Measurements from ENCODE around the gene GPR62.

The GPR62 gene

DNA sequence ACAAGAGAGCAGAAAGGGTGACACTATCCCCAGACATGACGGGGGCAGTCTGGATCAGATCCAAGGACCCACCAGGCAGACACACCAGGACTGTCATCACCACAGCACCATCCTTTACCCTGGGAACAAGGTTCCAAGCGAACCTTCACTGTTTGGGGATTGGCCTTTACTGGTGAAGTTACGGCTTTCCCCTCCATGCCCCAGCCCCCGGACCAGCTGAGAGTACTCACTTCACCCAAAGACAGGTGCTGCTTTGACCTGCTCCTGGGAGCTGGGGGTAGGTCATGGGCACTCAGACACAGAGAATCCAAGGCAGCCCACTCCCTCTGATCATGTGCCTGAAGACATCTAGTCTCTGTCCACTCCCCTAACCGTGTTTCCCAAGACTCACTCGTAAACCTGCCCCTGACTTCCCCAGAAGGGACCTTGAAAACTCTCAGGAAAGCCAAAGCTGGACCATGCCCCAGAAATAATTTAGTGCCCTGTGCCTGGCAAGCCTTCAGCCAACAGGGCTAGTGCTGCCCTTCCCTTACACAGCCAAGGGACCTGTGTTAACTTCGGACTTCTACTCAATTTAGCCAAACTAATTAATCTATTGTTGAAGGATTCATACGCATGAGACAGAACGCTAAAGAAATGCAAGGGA, 16.3 kb upstream of the GPR62 start:
- peak in 1 of 2 experiments; percentile 13 for DNase-seq

DNA sequence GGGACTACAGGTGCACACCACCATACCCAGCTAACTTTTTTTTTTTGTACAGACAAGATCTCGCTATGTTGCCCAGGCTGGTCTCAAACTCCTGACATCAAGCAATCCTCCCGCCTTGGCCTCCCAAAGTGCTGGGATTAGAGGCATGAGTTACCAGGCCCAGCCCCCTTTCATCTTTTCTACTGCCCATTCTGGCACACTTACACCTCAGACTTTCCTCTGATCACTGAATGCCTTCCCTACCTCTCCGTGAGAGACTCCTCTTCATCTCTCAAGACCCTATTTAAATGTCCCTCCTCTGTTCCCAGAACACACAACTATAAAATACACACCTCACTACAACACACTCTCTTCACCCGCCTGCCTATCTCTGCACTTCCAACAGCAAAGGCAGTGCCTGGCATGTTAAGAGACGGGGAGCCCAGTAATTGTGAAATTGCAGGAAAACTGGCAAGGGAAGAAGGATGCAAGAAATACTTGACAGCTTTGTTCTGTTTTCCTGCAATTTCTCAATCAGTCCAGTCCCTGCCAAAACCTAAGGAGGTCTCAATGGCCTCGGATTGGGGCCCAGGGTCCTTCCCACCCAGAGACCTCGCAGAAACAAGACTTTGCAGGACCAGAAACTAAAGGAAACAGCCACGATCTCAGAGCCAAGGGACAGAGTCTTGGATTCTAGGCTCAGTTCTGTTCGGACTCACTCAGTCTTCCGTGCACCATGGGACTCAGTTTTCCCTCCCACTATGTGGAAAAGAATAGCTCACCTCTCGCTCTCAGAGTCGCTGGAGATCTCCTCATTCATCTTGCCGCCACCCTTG, 14.3 kb upstream of the GPR62 start:
- DNase-seq: peak; percentile 13

- DNase-seq: no peak
Observed at GRCh38 chr3:51941463-51941797, 13.8 kb upstream of the GPR62 start.

DNA sequence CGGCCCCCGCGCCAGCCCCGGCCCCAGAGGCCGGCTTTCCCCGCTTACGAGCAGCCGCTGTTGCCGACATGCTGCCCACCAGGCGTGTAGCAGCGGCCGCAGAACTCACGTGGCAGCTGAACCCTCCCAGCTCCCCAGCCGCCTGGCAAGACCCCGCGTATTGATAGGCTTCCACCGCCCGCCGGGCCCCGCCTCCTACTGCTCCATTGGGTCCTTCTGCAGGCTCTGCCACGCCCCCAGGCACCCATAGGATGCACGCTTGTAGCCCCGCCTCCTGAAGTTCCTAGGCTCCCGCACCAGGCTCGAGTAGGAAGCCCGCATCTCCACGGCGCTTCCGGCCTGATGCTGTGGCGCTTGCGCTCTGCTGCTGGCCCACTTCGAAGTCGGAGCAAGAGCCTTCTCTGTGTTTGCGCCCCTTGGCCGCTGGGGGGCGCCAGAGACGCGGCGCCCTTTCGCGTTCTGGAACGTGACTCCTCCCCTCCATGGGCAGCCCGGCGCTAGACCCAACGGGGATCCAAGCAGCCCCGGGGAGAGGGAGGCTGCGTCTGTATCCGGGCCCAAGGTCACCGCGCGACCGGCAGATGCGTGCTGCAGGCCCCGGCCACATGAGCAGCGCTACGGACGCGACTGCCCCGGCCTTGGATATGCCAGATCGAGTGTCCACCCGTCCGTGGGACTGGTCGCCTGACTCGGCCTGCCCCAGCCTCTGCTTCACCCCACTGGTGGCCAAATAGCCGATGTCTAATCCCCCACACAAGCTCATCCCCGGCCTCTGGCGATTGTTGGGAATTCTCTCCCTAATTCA, 13.2 kb upstream of the GPR62 start, which contains the start of the genes PARP3 and RRP9:
TSS of gene PARP3 (plus strand) at position 566 of the 805 bp plus-strand sequence. CDS start 993 bp downstream, outside the sequence.
TSS of gene RRP9 (minus strand) at position 107 of the 805 bp plus-strand sequence. CDS start at position 70, 37 bp downstream.
- DNase-seq: peak; percentile 99

- peak; percentile 66 to 73 for DNase-seq
Observed at GRCh38 chr3:51942603-51943450, 12.4 kb upstream of the GPR62 start.

DNA sequence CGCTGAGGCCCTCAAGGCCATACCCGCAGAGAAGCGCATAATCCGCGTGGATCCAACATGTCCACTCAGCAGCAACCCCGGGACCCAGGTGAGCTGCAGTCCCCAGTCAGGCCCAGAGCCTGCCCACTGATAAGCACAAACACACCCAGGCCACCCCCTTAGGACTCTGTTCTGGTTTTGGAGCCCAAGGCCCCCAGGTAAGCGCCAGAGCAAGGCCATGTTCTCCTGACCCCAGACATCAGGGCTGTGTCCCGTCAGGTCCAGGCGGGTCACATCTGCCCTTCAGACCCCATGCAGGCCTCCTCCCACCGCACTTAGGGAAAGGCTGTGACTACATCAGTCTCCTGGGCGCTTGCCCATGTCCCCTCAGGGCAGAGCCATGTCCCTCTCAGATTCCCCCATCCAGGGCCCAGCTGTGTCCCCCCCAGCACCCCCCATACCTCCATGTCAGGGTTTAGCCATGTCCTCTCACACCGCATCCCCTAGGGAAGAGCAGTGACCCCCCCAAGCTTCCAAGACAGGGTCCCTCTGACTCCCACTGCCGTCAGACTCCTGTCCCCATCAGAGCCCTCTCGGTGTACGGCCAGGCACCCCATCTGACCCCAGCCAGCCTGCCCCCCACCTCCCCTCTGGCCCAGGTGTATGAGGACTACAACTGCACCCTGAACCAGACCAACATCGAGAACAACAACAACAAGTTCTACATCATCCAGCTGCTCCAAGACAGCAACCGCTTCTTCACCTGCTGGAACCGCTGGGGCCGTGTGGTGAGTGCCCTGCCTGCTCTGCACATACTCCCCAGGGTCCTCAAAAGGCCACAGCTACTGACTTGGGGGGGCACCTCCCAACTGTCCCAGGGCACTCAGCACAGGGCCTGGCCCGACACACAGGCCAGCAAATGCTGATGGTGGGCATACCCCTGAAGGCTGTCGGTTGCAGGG, 11.5 kb upstream of the GPR62 start:
- DNase-seq: no peak

- DNase-seq: no peak
Observed at GRCh38 chr3:51944451-51945021, 10.6 kb upstream of the GPR62 start.

- no peak for DNase-seq
Observed at GRCh38 chr3:51945031-51945840, 9.9 kb upstream of the GPR62 start.

DNA sequence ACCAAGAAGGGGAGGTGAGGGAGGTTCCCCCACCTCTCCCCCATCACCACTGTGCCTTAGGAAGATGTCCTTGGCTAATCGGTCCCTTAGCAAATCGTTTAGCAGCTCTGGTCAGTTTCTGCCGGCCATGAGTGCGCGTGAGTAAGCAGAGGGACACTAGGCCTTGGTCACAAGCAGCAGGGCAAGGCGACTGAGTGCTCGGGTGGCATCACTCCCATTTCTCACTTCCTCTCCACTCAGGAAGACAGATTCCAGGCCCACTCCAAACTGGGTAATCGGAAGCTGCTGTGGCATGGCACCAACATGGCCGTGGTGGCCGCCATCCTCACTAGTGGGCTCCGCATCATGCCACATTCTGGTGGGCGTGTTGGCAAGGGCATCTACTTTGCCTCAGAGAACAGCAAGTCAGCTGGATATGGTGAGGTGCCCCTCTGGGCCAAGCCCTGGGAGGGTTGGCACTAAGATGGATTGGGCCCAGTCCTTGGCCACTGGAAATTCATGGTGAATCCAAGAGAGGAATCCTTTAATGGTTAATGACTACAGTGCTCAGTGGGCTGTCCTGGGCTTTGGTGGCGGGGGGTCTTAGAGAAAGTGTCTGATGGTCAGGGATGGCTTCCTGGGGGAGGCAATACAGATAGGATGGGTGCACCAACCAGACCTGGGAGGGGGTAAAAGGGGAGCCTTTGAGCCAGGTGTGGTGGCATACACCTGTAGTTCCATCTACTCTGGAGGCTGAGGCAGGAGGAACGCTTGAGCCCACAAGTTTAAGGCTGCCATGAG, 9.1 kb upstream of the GPR62 start:
- no peak for DNase-seq

DNA sequence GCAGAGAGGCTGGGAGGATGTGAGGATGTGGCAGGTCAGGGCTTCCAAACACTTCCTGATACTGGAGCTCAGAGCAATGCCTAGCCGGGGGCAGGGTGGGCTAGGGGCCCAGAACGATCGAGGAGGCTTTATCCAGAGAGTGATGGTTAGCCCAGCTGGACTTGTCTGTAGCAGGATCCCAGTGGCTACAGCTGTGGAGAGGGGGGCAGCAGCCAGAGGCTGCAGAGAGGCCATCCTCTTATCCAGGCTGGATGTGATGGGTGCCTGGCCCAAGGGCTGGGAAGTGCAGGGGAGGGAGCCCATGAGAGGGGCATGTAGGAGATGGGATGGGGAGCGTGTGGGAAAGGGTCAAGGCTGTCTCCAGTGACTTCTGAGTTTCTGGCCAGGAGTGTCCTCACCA, 8.4 kb upstream of the GPR62 start:
- DNase-seq: no peak

GRCh38 chr3:51947215-51947900, 7.8 kb upstream of the GPR62 start:
- no peak for DNase-seq

DNA sequence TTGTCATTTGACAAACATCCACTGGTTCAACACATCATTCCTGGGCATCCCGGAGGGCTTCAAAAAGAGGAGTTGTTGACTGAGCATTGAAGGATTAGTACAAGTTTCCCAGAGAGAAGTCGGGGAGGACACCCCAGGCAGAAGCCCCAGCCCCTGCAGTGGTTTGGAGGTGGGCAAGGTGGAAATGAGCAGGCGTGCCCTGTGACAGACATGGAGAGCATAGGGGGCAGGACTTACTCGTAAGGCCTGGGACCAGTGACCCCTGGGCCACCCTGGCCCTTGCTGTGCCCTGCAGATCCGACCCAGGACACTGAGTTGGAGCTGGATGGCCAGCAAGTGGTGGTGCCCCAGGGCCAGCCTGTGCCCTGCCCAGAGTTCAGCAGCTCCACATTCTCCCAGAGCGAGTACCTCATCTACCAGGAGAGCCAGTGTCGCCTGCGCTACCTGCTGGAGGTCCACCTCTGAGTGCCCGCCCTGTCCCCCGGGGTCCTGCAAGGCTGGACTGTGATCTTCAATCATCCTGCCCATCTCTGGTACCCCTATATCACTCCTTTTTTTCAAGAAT, 7.1 kb upstream of the GPR62 start:
- DNase-seq: no peak

DNA sequence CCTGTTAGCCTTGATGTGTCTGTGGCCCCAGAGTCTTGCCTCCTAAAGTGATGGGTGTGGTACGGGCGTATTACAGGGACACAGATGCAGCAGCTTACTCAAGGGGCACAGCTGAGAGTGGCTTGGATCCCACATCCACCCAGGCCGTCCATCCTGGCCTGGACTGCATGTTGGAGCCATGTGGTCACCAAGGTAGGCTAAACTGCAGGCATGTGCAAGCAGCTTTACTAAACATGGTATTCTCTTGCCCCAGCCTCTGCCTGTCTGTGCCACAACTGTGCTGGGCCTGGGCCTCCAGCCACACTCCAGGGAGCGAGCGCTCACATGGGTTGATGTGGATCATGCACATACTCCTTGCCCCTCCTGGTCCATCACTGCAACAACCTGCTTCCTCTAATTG, 6.1 kb upstream of the GPR62 start:
- no peak for DNase-seq

- no peak for DNase-seq
Observed at GRCh38 chr3:51950899-51951298, 4.3 kb upstream of the GPR62 start.

DNA sequence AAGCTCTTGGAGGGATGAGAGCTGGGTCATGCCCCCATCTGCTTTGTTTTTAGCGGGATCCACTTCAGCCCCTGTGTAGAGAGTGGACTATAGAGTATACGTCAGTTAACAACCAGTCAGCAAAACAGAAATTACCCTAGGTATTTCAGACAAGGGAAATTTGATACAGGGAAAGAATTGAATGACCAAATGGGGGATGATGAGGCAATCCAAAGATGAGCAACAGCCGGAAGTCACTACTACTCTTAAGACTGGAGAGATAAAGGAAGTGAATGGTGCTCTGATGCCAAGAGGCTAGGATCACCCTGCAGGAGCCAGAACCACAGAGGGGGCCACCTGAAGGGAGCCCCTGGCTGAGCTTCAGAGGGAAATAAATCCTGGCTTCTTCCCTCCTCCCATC, 1.7 kb upstream of the GPR62 start:
- no peak for DNase-seq

GRCh38 chr3:51954105-51954504, 1.1 kb upstream of the GPR62 start:
- DNase-seq: no peak

GRCh38 chr3:51954713-51955112, 468 bp upstream of the GPR62 start:
- no peak for DNase-seq
